Liver (tissue), 9 donors: Measurements from ENCODE around the gene MS4A15. TPM values are rescaled to one million over a fixed set of nuclear protein-coding genes. Genes with fewer than 3 reads are reported as not detected.

ENCODE experiments used
- DNase-seq: peaks from one replicate; pipeline ENCODE4 v3.0.0-alpha.2; 2017; ENCODE audit warnings: low spot score
- H3K27ac ChIP-seq, 2 donors: one replicate each; pipeline ENCODE4 v1.7.0; 2013; ENCODE audit warnings: inconsistent platforms in 2 of 2, low read length in 2 of 2, control low read depth in 1 of 2, low read depth in 1 of 2, mild to moderate bottlenecking in 1 of 2
- H3K27me3 ChIP-seq, 4 donors: one replicate each; pipeline versions ENCODE4 v1.6.1 to v1.7.0; 2013; ENCODE audit warnings: low read length in 3 of 4, inconsistent platforms in 1 of 4, mild to moderate bottlenecking in 1 of 4, moderate library complexity in 1 of 4; ENCODE audit not compliant: control insufficient read depth in 4 of 4, insufficient read depth in 4 of 4
- H3K36me3 ChIP-seq, 4 donors: one replicate each; pipeline versions ENCODE4 v1.6.1 to v1.7.0; 2013; ENCODE audit warnings: low read length in 3 of 4, mild to moderate bottlenecking in 3 of 4, low read depth in 1 of 4, moderate library complexity in 1 of 4; ENCODE audit not compliant: control insufficient read depth in 4 of 4, insufficient read depth in 3 of 4
- H3K4me1 ChIP-seq, 4 donors: one replicate each; pipeline versions ENCODE4 v1.6.1 to v1.7.0; 2013; ENCODE audit warnings: low read length in 3 of 4, mild to moderate bottlenecking in 3 of 4, moderate library complexity in 1 of 4; ENCODE audit not compliant: control insufficient read depth in 4 of 4, insufficient read depth in 4 of 4
- H3K4me3 ChIP-seq, 3 donors: one replicate each; pipeline versions ENCODE4 v1.6.1 to v1.7.0; 2013; ENCODE audit warnings: low read length in 3 of 3, control low read depth in 1 of 3, low read depth in 1 of 3, mild to moderate bottlenecking in 1 of 3
- H3K9ac ChIP-seq, 2 donors: one replicate each; pipeline ENCODE4 v1.7.0; 2013; ENCODE audit warnings: low read length in 2 of 2, mild to moderate bottlenecking in 2 of 2, moderate library complexity in 2 of 2, control low read depth in 1 of 2, low read depth in 1 of 2
- H3K9me3 ChIP-seq, 4 donors: one replicate each; pipeline versions ENCODE4 v1.6.1 to v1.7.0; 2013; ENCODE audit warnings: low read length in 3 of 4; ENCODE audit not compliant: control insufficient read depth in 4 of 4
- CTCF ChIP-seq: fragments of 150-350 bp; IDR thresholded peaks from 2 replicates; pipeline ENCODE4 v1.5.1; 2017; ENCODE audit warnings: improper control_type of control experiment, low read depth, low read length; ENCODE audit not compliant: missing input control
- EGR1 ChIP-seq, 2 donors: IDR thresholded peaks; 2 replicates each; pipeline ENCODE4 v1.6.1; 2016 to 2018; ENCODE audit warnings: antibody characterized with exemption in 2 of 2, low read depth in 2 of 2
- FOXA1 ChIP-seq: IDR thresholded peaks from 2 replicates; pipeline ENCODE4 v1.6.1; 2016; ENCODE audit warnings: antibody characterized with exemption
- FOXA2 ChIP-seq: IDR thresholded peaks from 2 replicates; pipeline ENCODE4 v1.6.1; 2016; ENCODE audit warnings: antibody characterized with exemption
- GABPA ChIP-seq, 2 donors: IDR thresholded peaks in 1 of 2; conservative IDR thresholded peaks in 1 of 2; 2 replicates each; pipeline ENCODE4 v1.6.1; 2016; ENCODE audit warnings: antibody characterized with exemption in 2 of 2, mild to moderate bottlenecking in 1 of 2, moderate library complexity in 1 of 2
- HNF4A ChIP-seq, 2 donors: conservative IDR thresholded peaks; 2 replicates each; pipeline ENCODE4 v1.6.1; 2016; ENCODE audit warnings: antibody characterized with exemption in 2 of 2, mild to moderate bottlenecking in 2 of 2
- HNF4G ChIP-seq: IDR thresholded peaks from 2 replicates; pipeline ENCODE4 v1.6.1; 2016; ENCODE audit warnings: antibody characterized with exemption
- JUND ChIP-seq, 2 donors: IDR thresholded peaks; 2 replicates each; pipeline ENCODE4 v1.6.1; 2016; ENCODE audit warnings: antibody characterized with exemption in 2 of 2
- NR2F2 ChIP-seq: IDR thresholded peaks from 2 replicates; pipeline ENCODE4 v1.6.1; 2016; ENCODE audit warnings: antibody characterized with exemption
- RAD21 ChIP-seq, 2 donors: IDR thresholded peaks; 2 replicates each; pipeline ENCODE4 v1.6.1; 2016; ENCODE audit warnings: antibody characterized with exemption in 2 of 2, mild to moderate bottlenecking in 2 of 2
- RXRA ChIP-seq, 2 donors: IDR thresholded peaks; 2 replicates each; pipeline ENCODE4 v1.6.1; 2017 to 2018; ENCODE audit warnings: antibody characterized with exemption in 2 of 2, mild to moderate bottlenecking in 1 of 2
- SP1 ChIP-seq: IDR thresholded peaks from 2 replicates; pipeline ENCODE4 v1.6.1; 2018; ENCODE audit warnings: antibody characterized with exemption, mild to moderate bottlenecking
- TAF1 ChIP-seq: conservative IDR thresholded peaks from 2 replicates; pipeline ENCODE4 v1.6.1; 2016; ENCODE audit warnings: antibody characterized with exemption, mild to moderate bottlenecking
- YY1 ChIP-seq: IDR thresholded peaks from 2 replicates; pipeline ENCODE4 v1.6.1; 2016; ENCODE audit warnings: antibody characterized with exemption, mild to moderate bottlenecking
- WGBS: extraction: QIAGEN DNeasy Blood & Tissue Kit; methylation state at CpG from one replicate; pipeline ENCODE4 v1.1.7; 2013; 5-methylcytosine and 5-hydroxymethylcytosine counted together
- polyA plus RNA-seq, 2 donors: library from polyadenylated mRNA; stranded (reverse) in 1 of 2; unstranded in 1 of 2; fragments of 200-250 nt in 1 of 2; fragments of >200 nt in 1 of 2; fragmentation: Nextera tagmentation in 1 of 2; extraction: Ambion mirVana in 1 of 2; gene quantifications; one replicate each; pipeline versions ENCODE4 v1.2.1 to v1.2.3, GENCODE V29; 2013 to 2015
- total RNA-seq, 2 donors: library from RNA; depleted of rRNA; stranded (reverse); fragments of >200 nt; gene quantifications; one replicate each; pipeline ENCODE4 v1.2.3, GENCODE V29; 2014
- TF ChIP-seq, protein P1 (sequence below): IDR thresholded peaks from 2 replicates; pipeline ENCODE4 v1.6.1; 2016; ENCODE audit warnings: antibody characterized with exemption
- TF ChIP-seq, protein P2 (sequence below): IDR thresholded peaks from 2 replicates; pipeline ENCODE4 v1.6.1; 2016; ENCODE audit warnings: antibody characterized with exemption
- TF ChIP-seq, protein P3 (sequence below): IDR thresholded peaks from 2 replicates; pipeline ENCODE4 v1.6.1; 2016; ENCODE audit warnings: antibody characterized with exemption, mild to moderate bottlenecking
- TF ChIP-seq, protein P4 (sequence below): IDR thresholded peaks from 2 replicates; pipeline ENCODE4 v1.6.1; 2016; ENCODE audit warnings: antibody characterized with exemption
- donor health status: healthy.
- donor health status: healthy.
- donor health status: healthy.
- donor health status: healthy.
- donor health status: healthy.

The MS4A15 gene
- total and polyA plus RNA-seq, 4 donors = not detected

- TF ChIP-seq, protein P1, sequence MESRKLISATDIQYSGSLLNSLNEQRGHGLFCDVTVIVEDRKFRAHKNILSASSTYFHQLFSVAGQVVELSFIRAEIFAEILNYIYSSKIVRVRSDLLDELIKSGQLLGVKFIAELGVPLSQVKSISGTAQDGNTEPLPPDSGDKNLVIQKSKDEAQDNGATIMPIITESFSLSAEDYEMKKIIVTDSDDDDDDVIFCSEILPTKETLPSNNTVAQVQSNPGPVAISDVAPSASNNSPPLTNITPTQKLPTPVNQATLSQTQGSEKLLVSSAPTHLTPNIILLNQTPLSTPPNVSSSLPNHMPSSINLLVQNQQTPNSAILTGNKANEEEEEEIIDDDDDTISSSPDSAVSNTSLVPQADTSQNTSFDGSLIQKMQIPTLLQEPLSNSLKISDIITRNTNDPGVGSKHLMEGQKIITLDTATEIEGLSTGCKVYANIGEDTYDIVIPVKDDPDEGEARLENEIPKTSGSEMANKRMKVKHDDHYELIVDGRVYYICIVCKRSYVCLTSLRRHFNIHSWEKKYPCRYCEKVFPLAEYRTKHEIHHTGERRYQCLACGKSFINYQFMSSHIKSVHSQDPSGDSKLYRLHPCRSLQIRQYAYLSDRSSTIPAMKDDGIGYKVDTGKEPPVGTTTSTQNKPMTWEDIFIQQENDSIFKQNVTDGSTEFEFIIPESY = no peak
- no peak for TF ChIP-seq RXRA (IDR thresholded peaks at IDR 0.05)
- TF ChIP-seq JUND (IDR thresholded peaks at IDR 0.05) = no peak
These were observed 57.4 kb downstream of the MS4A15 start (continued) for GRCh38 chr11:60814112-60814511.

- Histone ChIP-seq H3K27me3 (no peaks in the 10 kb centered on the region), H3K9ac (no peak overlapping the region), H3K9me3 (peaks cover 0 to 5% (median 3%) of the 10 kb centered on the region in 4 donors), H3K4me3 (no peak overlapping the region), H3K4me1 (no peaks in the 10 kb centered on the region), H3K36me3 (no peaks in the 10 kb centered on the region), H3K27ac (no peak overlapping the region)
- 94% methylated on average over 2 of the region's 2 CpGs for WGBS
- DNase-seq = no peak
- TF ChIP-seq FOXA2 = no peak
- TF ChIP-seq JUND (IDR thresholded peaks at IDR 0.05) = no peak
- no peak for TF ChIP-seq SP1
- TF ChIP-seq, protein P2, sequence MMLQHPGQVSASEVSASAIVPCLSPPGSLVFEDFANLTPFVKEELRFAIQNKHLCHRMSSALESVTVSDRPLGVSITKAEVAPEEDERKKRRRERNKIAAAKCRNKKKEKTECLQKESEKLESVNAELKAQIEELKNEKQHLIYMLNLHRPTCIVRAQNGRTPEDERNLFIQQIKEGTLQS = no peak
- no peak for TF ChIP-seq YY1
- TF ChIP-seq HNF4G = no peak
- no peak for TF ChIP-seq GABPA (IDR thresholded peaks at IDR 0.05 in 1 of 2, conservative IDR thresholded peaks at IDR 0.05 in 1 of 2)
These were observed 60.0 kb downstream of the MS4A15 start for GRCh38 chr11:60816590-60817157.

GRCh38 chr11:60818057-60818456 lies 61.4 kb downstream of the MS4A15 start:
- no peak overlapping the region for H3K9ac ChIP-seq
- no peak overlapping the region for H3K4me3 ChIP-seq
- no peak overlapping the region for H3K27ac ChIP-seq
- WGBS = 72% methylated on average over 4 of the region's 4 CpGs
- peaks cover 0 to 5% (median 3%) of the 10 kb centered on the region in 4 donors for H3K9me3 ChIP-seq
- H3K4me1 ChIP-seq = no peaks in the 10 kb centered on the region
- no peaks in the 10 kb centered on the region for H3K27me3 ChIP-seq
- TF ChIP-seq JUND (IDR thresholded peaks at IDR 0.05) (no peak), RXRA (IDR thresholded peaks at IDR 0.05) (no peak), HNF4G (no peak), RAD21 (IDR thresholded peaks at IDR 0.05) (no peak), EGR1 (IDR thresholded peaks at IDR 0.05; ENCODE audit: low read depth in 2 of 2) (no peak), TAF1 (no peak), HNF4A (conservative IDR thresholded peaks at IDR 0.05) (no peak), FOXA1 (no peak), SP1 (no peak), CTCF (no peak), YY1 (no peak), GABPA (IDR thresholded peaks at IDR 0.05 in 1 of 2, conservative IDR thresholded peaks at IDR 0.05 in 1 of 2) (no peak), FOXA2 (no peak), NR2F2 (no peak)
- TF ChIP-seq, protein P2 = no peak
- TF ChIP-seq, protein P1 = no peak
- TF ChIP-seq, protein P3, sequence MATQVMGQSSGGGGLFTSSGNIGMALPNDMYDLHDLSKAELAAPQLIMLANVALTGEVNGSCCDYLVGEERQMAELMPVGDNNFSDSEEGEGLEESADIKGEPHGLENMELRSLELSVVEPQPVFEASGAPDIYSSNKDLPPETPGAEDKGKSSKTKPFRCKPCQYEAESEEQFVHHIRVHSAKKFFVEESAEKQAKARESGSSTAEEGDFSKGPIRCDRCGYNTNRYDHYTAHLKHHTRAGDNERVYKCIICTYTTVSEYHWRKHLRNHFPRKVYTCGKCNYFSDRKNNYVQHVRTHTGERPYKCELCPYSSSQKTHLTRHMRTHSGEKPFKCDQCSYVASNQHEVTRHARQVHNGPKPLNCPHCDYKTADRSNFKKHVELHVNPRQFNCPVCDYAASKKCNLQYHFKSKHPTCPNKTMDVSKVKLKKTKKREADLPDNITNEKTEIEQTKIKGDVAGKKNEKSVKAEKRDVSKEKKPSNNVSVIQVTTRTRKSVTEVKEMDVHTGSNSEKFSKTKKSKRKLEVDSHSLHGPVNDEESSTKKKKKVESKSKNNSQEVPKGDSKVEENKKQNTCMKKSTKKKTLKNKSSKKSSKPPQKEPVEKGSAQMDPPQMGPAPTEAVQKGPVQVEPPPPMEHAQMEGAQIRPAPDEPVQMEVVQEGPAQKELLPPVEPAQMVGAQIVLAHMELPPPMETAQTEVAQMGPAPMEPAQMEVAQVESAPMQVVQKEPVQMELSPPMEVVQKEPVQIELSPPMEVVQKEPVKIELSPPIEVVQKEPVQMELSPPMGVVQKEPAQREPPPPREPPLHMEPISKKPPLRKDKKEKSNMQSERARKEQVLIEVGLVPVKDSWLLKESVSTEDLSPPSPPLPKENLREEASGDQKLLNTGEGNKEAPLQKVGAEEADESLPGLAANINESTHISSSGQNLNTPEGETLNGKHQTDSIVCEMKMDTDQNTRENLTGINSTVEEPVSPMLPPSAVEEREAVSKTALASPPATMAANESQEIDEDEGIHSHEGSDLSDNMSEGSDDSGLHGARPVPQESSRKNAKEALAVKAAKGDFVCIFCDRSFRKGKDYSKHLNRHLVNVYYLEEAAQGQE = no peak
- TF ChIP-seq, protein P4, sequence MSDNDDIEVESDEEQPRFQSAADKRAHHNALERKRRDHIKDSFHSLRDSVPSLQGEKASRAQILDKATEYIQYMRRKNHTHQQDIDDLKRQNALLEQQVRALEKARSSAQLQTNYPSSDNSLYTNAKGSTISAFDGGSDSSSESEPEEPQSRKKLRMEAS = no peak
- no peak for DNase-seq
- no peaks in the 10 kb centered on the region for H3K36me3 ChIP-seq
